ENCODE measurements around the gene PCDHA7.

- TF ChIP-seq CTCF (IDR thresholded peaks at IDR 0.05) (no peak), POLR2A (IDR thresholded peaks at IDR 0.05) (no peak)
Observed at GRCh38 chr5:140822281-140822629, 11.8 kb upstream of the PCDHA7 start.

Measured in lower leg skin (tissue), 3 donors.